Stimulated activated naive CD8-positive, alpha-beta T cell treated with anti-CD3 and anti-CD28 coated beads, Interleukin-15, Interleukin-2, amounts not matched to agents 100 ng/mL and 50 ng/mL, for 24 hours (primary cell): Measurements from ENCODE around the gene OR5AC2.

Source experiments
- H3K27ac Mint-ChIP-seq: one replicate; pipeline ENCODE4 v1.8.0; 2021; ENCODE audit warnings: mild to moderate bottlenecking, mixed read lengths
- H3K27me3 Mint-ChIP-seq: one replicate; pipeline ENCODE4 v1.8.0; 2021; ENCODE audit warnings: mixed read lengths
- H3K36me3 Mint-ChIP-seq: one replicate; pipeline ENCODE4 v1.8.0; 2021; ENCODE audit warnings: low read depth, mixed read lengths
- H3K4me1 Mint-ChIP-seq: one replicate; pipeline ENCODE4 v1.8.0; 2021; ENCODE audit warnings: low read depth, mixed read lengths
- H3K4me3 Mint-ChIP-seq: one replicate; pipeline ENCODE4 v1.8.0; 2021; ENCODE audit warnings: mild to moderate bottlenecking, mixed read lengths
- H3K9me3 Mint-ChIP-seq: one replicate; pipeline ENCODE4 v1.8.0; 2021; ENCODE audit warnings: mixed read lengths

OR5AC2 gene

DNA sequence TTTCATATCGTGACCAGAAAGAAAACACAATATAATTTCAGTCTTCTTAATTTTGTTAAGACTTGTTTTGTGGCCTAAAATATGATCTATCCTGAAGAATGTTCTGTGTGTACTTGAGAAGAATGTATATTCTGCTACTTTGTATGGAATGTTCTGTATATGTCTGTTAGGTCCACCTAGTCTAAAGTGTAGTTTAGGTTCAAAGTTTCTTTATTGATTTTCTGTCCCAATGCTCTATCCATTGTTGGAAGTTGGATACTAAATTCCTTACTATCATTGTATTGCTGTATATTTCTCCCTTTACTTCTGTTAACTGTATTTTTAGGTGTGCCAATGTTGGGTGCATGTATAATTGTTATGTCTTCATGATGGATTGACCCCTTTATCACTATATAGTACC is 21.2 kb downstream of the OR5AC2 start:
- Mint-ChIP-seq H3K27me3 (no peaks in the 10 kb centered on the region), H3K9me3 (no peaks in the 10 kb centered on the region), H3K27ac (no peak overlapping the region), H3K4me1 (no peaks in the 10 kb centered on the region), H3K36me3 (no peaks in the 10 kb centered on the region), H3K4me3 (no peak overlapping the region)

DNA sequence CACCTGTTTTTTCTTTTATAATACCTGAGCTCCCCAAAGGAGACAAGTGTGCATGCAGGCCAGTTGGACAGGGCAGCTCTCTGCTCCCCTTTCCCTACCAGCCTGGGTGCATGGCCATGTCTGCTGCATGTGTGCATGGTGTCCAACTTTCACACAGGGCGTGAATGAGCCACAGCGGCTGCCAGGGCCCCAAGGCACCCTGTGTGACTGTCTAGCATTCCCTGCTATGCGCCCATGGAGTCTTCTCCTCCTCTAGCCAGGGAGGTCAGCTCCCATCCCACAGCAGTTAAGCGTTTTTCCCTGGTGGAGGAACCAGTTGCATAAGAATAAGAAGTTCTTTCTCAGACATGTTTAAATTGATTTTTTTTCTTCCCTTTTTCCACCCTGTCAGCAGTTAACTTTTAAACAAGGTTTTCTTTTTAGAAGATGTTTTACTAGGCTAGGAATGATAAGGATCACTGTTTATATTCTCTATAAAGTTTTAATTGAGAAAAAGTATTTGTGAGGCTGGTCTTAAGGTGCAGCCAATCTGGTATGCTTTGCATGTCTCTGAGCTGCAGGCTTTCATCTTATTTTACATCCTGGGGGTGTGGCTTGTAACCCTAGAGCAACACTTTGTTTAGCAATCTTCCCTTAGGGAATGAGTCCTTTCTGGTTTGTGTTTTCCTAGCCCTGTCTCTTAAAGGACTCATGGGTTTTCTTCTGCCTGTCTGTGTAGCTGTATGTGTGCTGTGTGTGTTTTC is 23.0 kb downstream of the OR5AC2 start:
- no peaks in the 10 kb centered on the region for H3K4me1 Mint-ChIP-seq

DNA sequence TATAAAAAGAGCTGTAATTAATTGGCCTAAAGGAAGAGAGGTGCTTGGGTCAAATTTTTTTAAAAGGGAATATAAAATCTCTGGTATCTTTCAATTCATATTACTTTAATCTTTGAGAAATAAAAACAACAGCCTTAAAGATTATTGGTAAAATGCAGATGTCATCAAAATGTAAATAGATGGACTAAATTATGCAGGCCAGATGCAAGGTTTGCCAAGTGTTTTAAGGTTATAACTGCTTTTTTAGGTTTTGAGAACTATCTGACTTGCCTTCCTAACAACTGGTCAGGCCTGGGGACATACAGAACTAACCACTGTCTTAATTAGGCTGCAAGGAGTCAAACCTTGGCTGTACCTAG is 23.6 kb downstream of the OR5AC2 start:
- Mint-ChIP-seq H3K36me3 (no peaks in the 10 kb centered on the region), H3K9me3 (no peaks in the 10 kb centered on the region), H3K27ac (no peak overlapping the region), H3K4me1 (no peaks in the 10 kb centered on the region), H3K27me3 (no peaks in the 10 kb centered on the region), H3K4me3 (no peak overlapping the region)

More for the DNA sequence above, 23.0 kb downstream of the OR5AC2 start:
- H3K36me3 Mint-ChIP-seq: no peaks in the 10 kb centered on the region
- no peak overlapping the region for H3K27ac Mint-ChIP-seq
- no peaks in the 10 kb centered on the region for H3K27me3 Mint-ChIP-seq
- no peaks in the 10 kb centered on the region for H3K9me3 Mint-ChIP-seq
- H3K4me3 Mint-ChIP-seq: no peak overlapping the region

DNA sequence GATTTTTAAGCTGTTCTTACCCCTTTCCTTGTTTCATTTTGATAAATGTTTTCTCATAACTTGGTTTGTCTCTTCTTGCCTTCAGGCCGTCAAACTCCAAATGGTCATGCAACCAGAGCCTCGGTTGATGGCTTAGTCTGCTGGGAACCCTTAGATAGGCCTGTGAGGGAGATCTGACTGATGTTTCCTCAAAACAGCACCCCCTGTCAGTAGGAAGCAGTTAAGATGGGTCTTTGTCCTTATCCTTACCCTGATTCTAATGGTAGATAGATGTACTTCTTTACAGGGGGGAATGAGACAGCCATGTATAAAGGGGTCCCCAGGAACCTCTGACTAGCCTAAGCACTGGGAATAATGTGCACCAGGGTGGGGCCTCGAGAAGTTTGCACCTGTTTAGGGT is 27.3 kb downstream of the OR5AC2 start:
- Mint-ChIP-seq H3K36me3 (no peaks in the 10 kb centered on the region), H3K27ac (no peak overlapping the region), H3K4me3 (no peak overlapping the region), H3K4me1 (no peaks in the 10 kb centered on the region), H3K27me3 (peaks cover 13% of the 10 kb centered on the region), H3K9me3 (peaks cover 7% of the 10 kb centered on the region)

DNA sequence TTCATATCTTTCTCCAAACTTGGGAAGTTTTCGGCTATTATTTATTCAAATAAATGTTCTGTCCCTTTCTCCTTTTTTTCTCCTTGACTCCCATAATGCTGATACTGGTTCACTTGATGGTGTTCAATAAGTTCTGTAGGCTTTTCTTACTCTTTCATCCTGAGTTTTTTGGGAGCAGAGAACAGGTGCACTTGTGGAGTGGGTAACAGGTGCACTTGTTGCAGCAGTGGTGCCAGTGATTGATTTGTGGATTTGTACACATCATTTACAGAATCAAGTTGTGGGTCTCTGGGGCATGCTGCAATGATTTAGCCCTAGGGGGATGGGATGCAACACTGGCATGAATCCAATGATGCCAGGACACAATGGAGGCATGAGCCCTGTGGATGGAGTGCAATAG is 28.7 kb downstream of the OR5AC2 start:
- Mint-ChIP-seq H3K27me3 (peaks cover 13% of the 10 kb centered on the region), H3K4me1 (no peaks in the 10 kb centered on the region), H3K4me3 (no peak overlapping the region), H3K9me3 (peaks cover 7% of the 10 kb centered on the region), H3K27ac (no peak overlapping the region), H3K36me3 (no peaks in the 10 kb centered on the region)

DNA sequence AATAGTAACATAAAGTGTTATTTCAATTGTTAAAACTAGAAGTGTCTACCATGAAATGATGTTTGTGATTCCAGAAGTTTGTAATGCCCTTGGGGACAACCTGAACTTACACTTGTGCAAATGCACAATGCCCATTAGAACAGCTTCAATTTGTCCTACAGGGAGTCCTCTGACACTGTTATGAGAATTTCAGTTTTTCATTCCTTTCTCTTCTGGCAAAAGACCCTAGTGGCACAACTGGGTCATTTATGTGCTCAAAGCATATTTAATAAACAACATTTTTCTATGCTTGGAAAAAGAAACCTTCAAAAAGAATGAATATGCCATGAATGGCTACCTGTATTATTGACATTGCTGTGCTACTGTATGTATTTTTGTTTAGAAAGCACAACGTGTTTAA is 43.4 kb downstream of the OR5AC2 start, which contains the start of gene OR5H1:
Gene OR5H1, plus strand, starts transcription at position 301 of the 400 bp plus-strand sequence. CDS start 1,977 bp downstream, outside the sequence.
- Mint-ChIP-seq H3K4me1 (no peaks in the 10 kb centered on the region), H3K9me3 (peaks cover 4% of the 10 kb centered on the region), H3K27ac (no peak within 1 kb of the TSS), H3K27me3 (no peaks in the 10 kb centered on the region), H3K4me3 (no peak within 1 kb of the TSS), H3K36me3 (no peaks in the 10 kb centered on the region)

DNA sequence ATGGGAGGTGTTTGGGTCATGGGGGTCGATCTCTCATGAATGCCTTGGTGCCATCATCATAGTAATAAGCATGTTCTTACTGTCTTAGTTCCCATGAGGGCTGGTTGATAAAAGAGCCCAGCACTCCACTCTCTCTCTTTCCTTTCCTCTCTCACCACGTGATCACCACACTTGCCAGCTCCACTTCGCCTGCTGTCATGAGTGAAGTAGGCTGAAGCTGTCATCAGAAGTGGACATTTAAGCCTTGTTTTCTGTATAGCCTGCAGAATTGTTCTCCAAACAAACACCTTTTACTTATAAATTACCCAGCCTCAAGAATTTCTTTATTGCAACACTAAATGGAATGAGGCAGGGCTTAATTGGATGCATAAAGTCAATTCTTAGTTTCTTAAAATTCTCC is 49.7 kb downstream of the OR5AC2 start:
- H3K9me3 Mint-ChIP-seq: no peaks in the 10 kb centered on the region
- no peak overlapping the region for H3K4me3 Mint-ChIP-seq
- no peak overlapping the region for H3K27ac Mint-ChIP-seq
- H3K27me3 Mint-ChIP-seq: no peaks in the 10 kb centered on the region
- no peaks in the 10 kb centered on the region for H3K36me3 Mint-ChIP-seq
- H3K4me1 Mint-ChIP-seq: no peaks in the 10 kb centered on the region
